WERI-Rb-1 (cell line): ENCODE data around the gene FXYD2.

Source experiments
- DNase-seq: peaks from one replicate; pipeline ENCODE4 v3.0.0-alpha.2; 2020
- H3K27ac ChIP-seq: fragments of 250-450 bp; sonication (Bioruptor Pico); 2 replicates; pipeline ENCODE4 v1.5.1; 2020; ENCODE audit warnings: mild to moderate bottlenecking, moderate library complexity
- H3K27me3 ChIP-seq: fragments of 250-450 bp; sonication (Bioruptor Pico); 2 replicates; pipeline ENCODE4 v1.5.1; 2021; ENCODE audit warnings: mild to moderate bottlenecking, low read depth, moderate library complexity; ENCODE audit not compliant: insufficient read depth, severe bottlenecking
- H3K36me3 ChIP-seq: fragments of 250-450 bp; sonication (Bioruptor Pico); 2 replicates; pipeline ENCODE4 v1.5.1; 2020; ENCODE audit warnings: mild to moderate bottlenecking, moderate library complexity
- H3K4me3 ChIP-seq: 2 replicates; pipeline ENCODE4 v1.5.1; 2011; ENCODE audit warnings: low read depth, mild to moderate bottlenecking, control low read depth, low read length
- H3K9me3 ChIP-seq: fragments of 250-450 bp; sonication (Bioruptor Pico); 2 replicates; pipeline ENCODE4 v1.5.1; 2021; ENCODE audit warnings: mild to moderate bottlenecking, moderate library complexity; ENCODE audit not compliant: severe bottlenecking
- CTCF ChIP-seq: IDR thresholded peaks from 2 replicates; pipeline ENCODE4 v1.5.1; 2011; ENCODE audit warnings: low read depth, mild to moderate bottlenecking, control low read depth, inconsistent platforms, low read length

Gene FXYD2

DNA sequence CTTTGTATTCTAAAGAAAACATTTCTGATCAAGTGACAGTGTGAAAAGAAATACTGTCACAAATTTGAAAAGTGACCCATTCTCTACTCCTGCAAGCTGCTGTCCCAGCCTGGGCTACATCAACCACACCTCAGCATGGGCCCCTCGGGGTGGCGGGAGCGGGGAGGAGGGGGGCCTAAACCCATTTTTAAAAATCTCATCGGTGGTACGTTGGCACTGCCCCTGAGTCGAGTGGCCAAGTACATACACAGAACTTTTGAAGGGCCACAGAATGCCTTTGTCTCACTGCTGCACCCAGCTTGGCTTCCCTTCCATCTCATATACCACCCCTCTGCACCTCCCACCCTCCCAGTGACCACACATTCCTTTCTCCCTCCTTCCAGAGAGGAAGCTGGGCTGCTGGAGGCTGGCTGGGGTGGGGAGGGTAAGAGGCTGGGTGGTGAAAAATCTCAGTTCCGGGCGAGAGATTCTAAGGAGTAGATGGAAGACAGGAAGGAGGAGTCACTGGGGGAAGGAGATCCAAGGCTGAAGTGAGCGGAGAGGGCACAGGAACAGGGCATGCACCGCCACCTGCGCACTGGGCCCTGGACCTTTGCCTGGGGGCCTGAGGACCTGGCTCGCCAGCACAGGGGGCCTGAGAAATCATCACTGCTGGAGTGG is 30.8 kb upstream of the FXYD2 start:
- H3K36me3 ChIP-seq, result peaks cover 5% of the 10 kb centered on the region; the same call in 1 of the 2 replicates
- no peak for TF ChIP-seq CTCF
- H3K9me3 ChIP-seq, result peaks cover 9% of the 10 kb centered on the region
- DNase-seq, result no peak
- H3K27me3 ChIP-seq, result no peaks in the 10 kb centered on the region
- H3K27ac ChIP-seq, result no peak overlapping the region
- no peak overlapping the region for H3K4me3 ChIP-seq

DNA sequence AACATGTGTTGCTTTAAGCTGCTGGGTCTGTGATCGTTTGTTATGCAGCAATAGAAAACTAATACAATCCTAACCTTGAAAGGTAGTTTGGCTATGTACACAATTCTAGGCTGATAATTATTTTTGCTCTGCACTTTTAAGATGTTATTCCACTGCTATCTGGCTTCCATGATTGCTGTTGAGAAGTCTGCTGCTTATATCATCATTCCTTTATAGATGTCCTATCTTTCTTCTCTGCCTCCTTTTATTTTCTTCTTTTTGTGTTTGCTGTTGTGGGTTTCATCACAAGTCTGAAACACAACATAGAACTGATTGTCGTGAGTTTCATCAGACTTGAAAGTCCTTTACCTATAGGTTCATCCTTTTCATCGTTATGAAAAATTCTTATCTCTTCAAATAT is 27.8 kb upstream of the FXYD2 start:
- Histone ChIP-seq H3K27ac (no peak overlapping the region), H3K9me3 (peaks cover 9% of the 10 kb centered on the region), H3K36me3 (peaks cover 5% of the 10 kb centered on the region; the same call in 1 of the 2 replicates), H3K27me3 (no peaks in the 10 kb centered on the region), H3K4me3 (no peak overlapping the region)
- no peak for TF ChIP-seq CTCF
- no peak for DNase-seq

GRCh38 chr11:117851852-117852251 is 27.3 kb upstream of the FXYD2 start:
- TF ChIP-seq CTCF, result no peak
- DNase-seq, result no peak
- no peak overlapping the region for H3K4me3 ChIP-seq
- no peaks in the 10 kb centered on the region for H3K27me3 ChIP-seq
- H3K36me3 ChIP-seq, result peaks cover 5% of the 10 kb centered on the region; the same call in 1 of the 2 replicates
- H3K27ac ChIP-seq, result no peak overlapping the region
- H3K9me3 ChIP-seq, result peaks cover 9% of the 10 kb centered on the region

- H3K27ac ChIP-seq, result peak overlapping the region; percentile 44
- H3K36me3 ChIP-seq, result peaks cover 5% of the 10 kb centered on the region; the same call in 1 of the 2 replicates
- H3K9me3 ChIP-seq, result peaks cover 9% of the 10 kb centered on the region
- peak; percentile 52 for DNase-seq
- no peaks in the 10 kb centered on the region for H3K27me3 ChIP-seq
- H3K4me3 ChIP-seq, result no peak overlapping the region
- no peak for TF ChIP-seq CTCF
Observed at GRCh38 chr11:117851106-117851505, 26.6 kb upstream of the FXYD2 start.

DNA sequence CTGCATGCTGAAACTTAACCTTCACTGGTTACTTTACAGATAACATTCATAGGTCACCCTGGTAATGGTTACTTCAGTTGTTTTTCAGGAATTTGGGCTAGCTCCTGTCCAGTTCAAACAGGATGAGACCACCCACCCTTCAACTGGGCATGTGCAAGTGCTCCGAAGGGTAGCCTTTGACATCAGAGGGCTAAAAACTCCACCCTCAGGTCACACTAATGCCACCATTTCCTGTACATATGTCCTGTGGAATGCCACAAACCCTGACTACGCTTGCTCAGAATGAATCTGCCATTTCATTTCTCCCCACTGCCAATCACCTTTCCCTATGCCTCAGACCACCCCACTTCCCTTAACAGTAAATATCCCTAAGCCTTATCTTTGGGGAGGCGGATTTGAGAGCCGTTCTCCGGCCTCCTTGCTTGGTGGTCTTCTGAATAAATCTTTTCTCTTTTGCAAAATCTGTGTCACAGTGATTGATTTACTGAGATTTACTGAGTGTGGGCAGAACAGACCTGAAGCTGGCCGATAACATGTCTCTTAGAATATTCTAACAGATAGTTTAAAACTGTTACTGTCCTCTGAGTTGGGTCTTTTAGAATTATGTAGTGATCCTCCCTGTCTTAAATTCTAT is 25.4 kb upstream of the FXYD2 start:
- Histone ChIP-seq H3K4me3 (no peak overlapping the region), H3K27ac (no peak overlapping the region), H3K9me3 (peaks cover 9% of the 10 kb centered on the region), H3K36me3 (peaks cover 5% of the 10 kb centered on the region; the same call in 1 of the 2 replicates), H3K27me3 (no peaks in the 10 kb centered on the region)
- DNase-seq, result no peak
- TF ChIP-seq CTCF, result no peak
